Large intestine (tissue), 3 donors: ENCODE results near the gene GOLGB1. TPM values are rescaled to one million over a fixed set of nuclear protein-coding genes. Genes with fewer than 3 reads are reported as not detected.

Experiments
- DNase-seq, 2 donors: peaks; one replicate each; pipeline versions ENCODE4 v3.0.0 to v3.0.0-alpha.2; 2013
- H3K27ac ChIP-seq: one replicate; pipeline ENCODE4 v1.5.1; 2013; ENCODE audit warnings: low read length
- H3K27me3 ChIP-seq: 2 replicates; pipeline ENCODE4 v1.6.1; 2013; ENCODE audit warnings: low read length; ENCODE audit not compliant: control insufficient read depth, insufficient read depth
- H3K36me3 ChIP-seq: 2 replicates; pipeline ENCODE4 v1.6.1; 2013; ENCODE audit warnings: low read length; ENCODE audit not compliant: control insufficient read depth, insufficient read depth
- H3K4me1 ChIP-seq: one replicate; pipeline ENCODE4 v1.6.1; 2013; ENCODE audit warnings: low read length; ENCODE audit not compliant: control insufficient read depth, insufficient read depth
- H3K4me3 ChIP-seq: one replicate; pipeline ENCODE4 v1.5.1; 2013; ENCODE audit warnings: low read length
- H3K9me3 ChIP-seq: one replicate; pipeline ENCODE4 v1.6.1; 2013; ENCODE audit warnings: mild to moderate bottlenecking, low read depth, low read length, moderate library complexity; ENCODE audit not compliant: control insufficient read depth
- WGBS: methylation state at CpG from one replicate; pipeline ENCODE4 v1.1.5; 2013; ENCODE audit warnings: low lambda C conversion rate; ENCODE audit not compliant: insufficient coverage; 5-methylcytosine and 5-hydroxymethylcytosine counted together
- polyA plus RNA-seq: library from polyadenylated mRNA; unstranded; fragments of 120-200 nt; gene quantifications from one replicate; pipeline ENCODE4 v1.2.1, GENCODE V29; 2013

GOLGB1 gene
- polyA plus RNA-seq, 1 donor, result 53.9 TPM

DNA sequence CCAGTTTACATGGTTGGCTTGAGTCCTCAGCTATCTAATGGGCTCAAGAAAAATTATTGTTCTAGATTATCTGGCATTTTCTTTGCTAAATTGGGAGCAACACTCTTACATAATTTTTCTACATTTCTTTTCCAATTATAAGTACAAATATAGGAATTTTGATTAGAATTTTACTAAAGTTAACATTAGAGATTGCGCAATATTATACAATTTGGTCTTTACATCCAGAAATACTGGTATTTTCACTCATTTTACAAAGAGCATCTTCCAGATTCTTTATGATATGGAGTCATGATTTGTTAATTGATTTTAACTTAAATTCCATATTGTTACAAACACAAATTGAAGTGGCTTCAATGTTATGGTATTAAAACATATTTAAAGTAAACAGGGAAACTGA, 19.7 kb upstream of the GOLGB1 start:
- peaks cover 28% of the 10 kb centered on the region for H3K36me3 ChIP-seq
- H3K4me1 ChIP-seq, result no peaks in the 10 kb centered on the region
- H3K27ac ChIP-seq, result no peak overlapping the region
- no peak overlapping the region for H3K4me3 ChIP-seq
- no peak for DNase-seq
- WGBS, result 100% methylated on average over 1 of the region's 1 CpG
- no peaks in the 10 kb centered on the region for H3K9me3 ChIP-seq
- H3K27me3 ChIP-seq, result no peaks in the 10 kb centered on the region

GRCh38 chr3:121768452-121768851, 18.9 kb upstream of the GOLGB1 start:
- H3K36me3 ChIP-seq, result peaks cover 23% of the 10 kb centered on the region
- no CpG with 5 or more reads among the region's 2 CpGs for WGBS

DNA sequence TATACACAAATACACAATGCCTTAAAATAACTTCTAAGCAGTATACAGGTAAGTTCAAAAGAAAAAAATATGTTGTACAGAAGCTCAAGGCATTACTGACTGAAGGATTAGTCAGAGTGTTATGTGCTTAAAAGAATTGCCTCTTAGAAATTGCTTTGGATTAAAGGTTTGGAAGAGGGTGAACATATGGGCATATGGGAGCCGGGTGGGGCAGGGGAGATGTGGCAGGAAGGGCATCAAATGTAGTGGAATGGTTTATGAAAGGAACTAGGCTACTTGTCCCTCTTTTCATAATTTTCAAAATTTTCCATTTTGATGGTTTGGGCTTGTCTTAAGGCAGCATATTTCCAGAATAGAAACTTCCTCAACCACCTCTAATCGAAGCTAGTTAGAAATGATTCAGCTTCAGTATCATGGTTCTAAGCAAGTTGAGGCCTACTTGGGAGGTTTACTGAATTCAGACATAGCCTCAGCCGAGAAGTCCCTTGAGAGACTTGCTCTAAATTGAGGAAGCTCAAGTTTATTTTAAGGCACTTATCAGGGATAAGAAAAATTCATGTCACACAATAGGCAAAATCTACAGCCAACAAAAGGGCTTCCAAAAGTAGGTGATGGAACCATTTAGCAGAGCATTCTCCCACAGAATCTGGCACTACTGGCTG, 10.1 kb upstream of the GOLGB1 start:
- Histone ChIP-seq H3K4me1 (no peaks in the 10 kb centered on the region), H3K9me3 (no peaks in the 10 kb centered on the region), H3K36me3 (no peaks in the 10 kb centered on the region), H3K27ac (no peak overlapping the region), H3K4me3 (no peak overlapping the region), H3K27me3 (no peaks in the 10 kb centered on the region)
- no peak for DNase-seq
- WGBS, result 90% methylated on average over 2 of the region's 3 CpGs

More at GRCh38 chr3:121768452-121768851, 18.9 kb upstream of the GOLGB1 start:
- DNase-seq, result no peak
- no peaks in the 10 kb centered on the region for H3K27me3 ChIP-seq
- no peak overlapping the region for H3K4me3 ChIP-seq
- no peaks in the 10 kb centered on the region for H3K4me1 ChIP-seq
- no peaks in the 10 kb centered on the region for H3K9me3 ChIP-seq
- H3K27ac ChIP-seq, result no peak overlapping the region

GRCh38 chr3:121758727-121759450, 9.3 kb upstream of the GOLGB1 start:
- Histone ChIP-seq H3K27ac (no peak overlapping the region), H3K4me1 (no peaks in the 10 kb centered on the region), H3K9me3 (no peaks in the 10 kb centered on the region), H3K36me3 (no peaks in the 10 kb centered on the region), H3K27me3 (no peaks in the 10 kb centered on the region), H3K4me3 (no peak overlapping the region)
- no CpG with 5 or more reads among the region's 1 CpG for WGBS
- DNase-seq, result no peak

- no peaks in the 10 kb centered on the region for H3K9me3 ChIP-seq
- H3K4me1 ChIP-seq, result no peaks in the 10 kb centered on the region
- WGBS, result no CpG with 5 or more reads among the region's 15 CpGs
- no peak overlapping the region for H3K27ac ChIP-seq
- H3K4me3 ChIP-seq, result no peak overlapping the region
- DNase-seq, result no peak
- H3K27me3 ChIP-seq, result no peaks in the 10 kb centered on the region
- no peaks in the 10 kb centered on the region for H3K36me3 ChIP-seq
Observed at GRCh38 chr3:121757812-121758545, 8.4 kb upstream of the GOLGB1 start.

DNA sequence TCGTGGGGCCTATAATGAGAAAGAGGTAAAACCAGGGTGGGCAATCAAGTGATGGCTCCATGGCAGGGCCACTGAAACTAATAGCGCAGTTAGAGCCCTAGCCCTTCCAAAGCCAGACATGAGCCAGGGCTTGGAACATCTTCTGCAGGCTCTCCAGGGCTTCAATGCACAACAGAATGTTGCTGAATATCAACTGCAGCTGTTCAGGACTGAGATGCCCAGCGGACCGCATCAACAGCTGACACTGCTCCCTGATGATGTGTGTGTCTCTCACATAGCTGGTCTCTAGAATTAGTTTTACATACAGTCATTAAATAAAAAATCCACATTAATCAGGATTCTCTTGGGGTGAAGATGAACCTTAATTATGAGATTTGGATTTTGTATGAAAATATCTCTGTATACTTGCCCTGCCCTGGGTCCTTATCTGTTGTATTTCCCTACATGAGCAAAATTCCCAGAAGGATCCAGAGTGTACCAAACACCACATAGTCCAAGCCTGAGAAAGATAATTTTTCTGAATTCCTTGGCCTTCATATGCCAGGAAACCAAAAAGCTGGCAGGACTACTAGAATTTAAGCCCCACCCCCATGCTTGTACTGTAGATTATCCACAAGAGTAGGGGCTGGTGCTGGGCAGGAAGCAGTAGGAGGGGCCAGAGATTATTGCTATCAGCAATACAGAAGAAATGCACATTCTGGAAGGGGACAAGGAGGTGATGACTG, 7.7 kb upstream of the GOLGB1 start:
- no peak overlapping the region for H3K27ac ChIP-seq
- no peaks in the 10 kb centered on the region for H3K27me3 ChIP-seq
- H3K4me3 ChIP-seq, result no peak overlapping the region
- no peaks in the 10 kb centered on the region for H3K4me1 ChIP-seq
- H3K36me3 ChIP-seq, result no peaks in the 10 kb centered on the region
- 20% methylated on average over 1 of the region's 4 CpGs for WGBS
- no peak for DNase-seq
- H3K9me3 ChIP-seq, result no peaks in the 10 kb centered on the region

- H3K27ac ChIP-seq, result no peak overlapping the region
Observed at GRCh38 chr3:121752772-121753171, 3.2 kb upstream of the GOLGB1 start.

GRCh38 chr3:121752261-121752660, 2.7 kb upstream of the GOLGB1 start:
- Histone ChIP-seq H3K4me3 (no peak overlapping the region), H3K27me3 (no peaks in the 10 kb centered on the region), H3K27ac (no peak overlapping the region), H3K4me1 (peaks cover 4% of the 10 kb centered on the region), H3K9me3 (no peaks in the 10 kb centered on the region), H3K36me3 (no peaks in the 10 kb centered on the region)
- no peak for DNase-seq
- no CpG with 5 or more reads among the region's 1 CpG for WGBS

More at GRCh38 chr3:121752772-121753171, 3.2 kb upstream of the GOLGB1 start:
- H3K9me3 ChIP-seq, result no peaks in the 10 kb centered on the region
- no peak overlapping the region for H3K4me3 ChIP-seq
- WGBS, result 50% methylated on average over 1 of the region's 1 CpG
- no peaks in the 10 kb centered on the region for H3K4me1 ChIP-seq
- no peaks in the 10 kb centered on the region for H3K27me3 ChIP-seq
- H3K36me3 ChIP-seq, result no peaks in the 10 kb centered on the region
- no peak for DNase-seq

DNA sequence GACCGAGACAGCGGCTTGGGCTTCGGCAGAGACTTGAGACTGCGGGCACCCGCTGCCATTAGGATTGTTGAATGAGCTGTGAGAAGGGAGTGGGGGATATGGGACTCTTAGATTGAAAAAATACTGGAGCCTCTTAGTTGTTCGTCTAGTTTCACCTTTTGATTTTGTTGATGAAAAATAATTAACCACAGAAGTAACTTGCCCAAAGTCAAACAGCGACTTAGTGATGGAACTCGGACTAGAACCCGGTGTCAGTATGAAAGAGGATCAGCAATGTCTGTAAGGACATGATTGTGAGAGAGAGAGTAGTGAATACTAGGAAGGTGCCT, 510 bp upstream of the GOLGB1 start:
- H3K9me3 ChIP-seq, result no peaks in the 10 kb centered on the region
- no CpG with 5 or more reads among the region's 9 CpGs for WGBS
- peak overlapping the region; percentile 88 for H3K4me3 ChIP-seq
- H3K27me3 ChIP-seq, result no peaks in the 10 kb centered on the region
- no peak for DNase-seq
- H3K27ac ChIP-seq, result peak overlapping the region; percentile 72
- peaks cover 4% of the 10 kb centered on the region for H3K4me1 ChIP-seq
- no peaks in the 10 kb centered on the region for H3K36me3 ChIP-seq

- H3K4me1 ChIP-seq, result peaks cover 4% of the 10 kb centered on the region
- peak overlapping the region; percentile 88 for H3K4me3 ChIP-seq
- no peaks in the 10 kb centered on the region for H3K36me3 ChIP-seq
- no peaks in the 10 kb centered on the region for H3K9me3 ChIP-seq
- DNase-seq, result peak in 1 of 2 donors; percentile 76
- peak overlapping the region; percentile 96 for H3K27ac ChIP-seq
- WGBS, result 0% methylated on average over 3 of the region's 17 CpGs
- H3K27me3 ChIP-seq, result no peaks in the 10 kb centered on the region
Observed at GRCh38 chr3:121748680-121749275, 763 bp downstream of the GOLGB1 start.
